ENCODE results near the gene SDCCAG8. TPM values are rescaled to one million over a fixed set of nuclear protein-coding genes. Genes with fewer than 3 reads are reported as not detected.

Gene SDCCAG8
- total and polyA plus RNA-seq, 2 of the 8 experiments (the other 6 are each of a cell fraction or from before 2014, with no cell fraction given), result 15.6 to 21.0 TPM

- Histone ChIP-seq H3K4me2 (ENCODE audit: insufficient read depth in 1 of 2, low read depth in 2 of 2, low read length in 2 of 2) (no peak overlapping the region), H4K8ac (ENCODE audit: extremely low read depth, insufficient read depth, low read length) (no peak overlapping the region), H2BK120ac (replicated peaks; ENCODE audit: low read depth, low read length) (no peak overlapping the region), H4K5ac (ENCODE audit: insufficient read length, low read depth, low read length) (no peak overlapping the region), H2BK5ac (ENCODE audit: low read depth, low read length) (no peak overlapping the region), H3K27ac (ENCODE audit: low read depth, low read length) (no peak overlapping the region), H3K14ac (ENCODE audit: insufficient read length) (no peak overlapping the region), H3K23ac (ENCODE audit: insufficient read length) (no peak overlapping the region), H2BK20ac (ENCODE audit: low read length) (no peak overlapping the region), H4K91ac (replicated peaks; ENCODE audit: insufficient read length, low read length) (no peak overlapping the region), H3K18ac (ENCODE audit: extremely low read depth, low read length) (no peak overlapping the region), H3K27me3 (replicated peaks in 1 of 4; ENCODE audit: control insufficient read depth in 3 of 4, extremely low read depth in 1 of 4, insufficient read depth in 3 of 4, low read length in 3 of 4) (no peaks in the 10 kb centered on the region), H3K79me2 (ENCODE audit: control insufficient read depth in 1 of 2, insufficient read depth in 2 of 2, low read length in 2 of 2) (no peaks in the 10 kb centered on the region), H3K4me1 (replicated peaks in 1 of 4; ENCODE audit: control insufficient read depth in 3 of 4, insufficient read depth in 4 of 4, low read length in 3 of 4) (peaks cover 0 to 10% (median 3%) of the 10 kb centered on the region in 4 experiments; a peak in 2 of 7 replicates), H2AK5ac (ENCODE audit: low read depth, low read length) (no peak overlapping the region), H3K4ac (replicated peaks; ENCODE audit: insufficient read length, low read depth, low read length) (no peak overlapping the region), H2AFZ (ENCODE audit: low read length) (no peak overlapping the region), H4K20me1 (replicated peaks in 1 of 2; ENCODE audit: control insufficient read depth in 1 of 2, insufficient read depth in 2 of 2, low read length in 2 of 2) (no peaks in the 10 kb centered on the region), H3K79me1 (ENCODE audit: low read depth, low read length) (no peaks in the 10 kb centered on the region), H3K23me2 (ENCODE audit: low read depth, low read length) (no peaks in the 10 kb centered on the region), H3K9me3 (ENCODE audit: insufficient read depth in 2 of 2, low read depth in 1 of 2, low read length in 1 of 2) (no peaks in the 10 kb centered on the region), H3K9ac (replicated peaks in 1 of 4; ENCODE audit: extremely low read depth in 1 of 4, low read depth in 3 of 4, low read length in 3 of 4) (no peak overlapping the region), H3K4me3 (ENCODE audit: extremely low read depth in 1 of 4, insufficient read depth in 2 of 4, low read depth in 3 of 4, low read length in 4 of 4) (no peak overlapping the region), H2BK12ac (ENCODE audit: low read depth, low read length) (no peak overlapping the region), H3K56ac (replicated peaks; ENCODE audit: insufficient read length, low read depth, low read length) (no peak overlapping the region), H2BK15ac (ENCODE audit: low read length) (no peak overlapping the region), H3K36me3 (ENCODE audit: control insufficient read depth in 2 of 4, insufficient read depth in 4 of 4, low read length in 3 of 4) (peaks cover 0 to 4% (median 0%) of the 10 kb centered on the region in 4 experiments; a peak in 1 of 8 replicates)
- 82% methylated on average over 2 of the region's 2 CpGs; no CpG with 5 or more reads in 1 of the 2 experiments for WGBS, 2 experiments (ENCODE audit: extremely low coverage in 1 of 2, insufficient coverage in 1 of 2, insufficient read length in 1 of 2, insufficient replicate concordance in 2 of 2, low coverage in 1 of 2, low lambda C conversion rate in 2 of 2, missing lambda C conversion rate in 1 of 2)
- POLR2A ChIA-PET (ENCODE audit: partially characterized antibody), result interaction anchor here (1.1 kb wide), 1 partner anchor 23 kb away, joined by 4 read pairs; no protein-coding TSS in a partner anchor
- CTCF ChIA-PET (ENCODE audit: partially characterized antibody), result no interaction called here
- no peak for FAIRE-seq
- no peak for DNase-seq (ENCODE audit: low read depth in 1 of 2, low spot score in 2 of 2)
- TF ChIP-seq EZH2 (IDR thresholded peaks at IDR 0.05; ENCODE audit: low read depth, low read length, severe bottlenecking) (no peak), FOSL1 (IDR thresholded peaks at IDR 0.05; ENCODE audit: insufficient read depth, low read depth, low read length) (no peak), POLR2A (IDR thresholded peaks at IDR 0.05; ENCODE audit: control extremely low read depth in 1 of 2, low read depth in 2 of 2, low read length in 2 of 2) (no peak), RAD21 (IDR thresholded peaks at IDR 0.05 in 1 of 2, conservative IDR thresholded peaks at IDR 0.05 in 1 of 2; ENCODE audit: low read depth in 2 of 2, low read length in 2 of 2) (no peak), MAFK (IDR thresholded peaks at IDR 0.05; ENCODE audit: low read depth, low read length) (no peak)
Measured at GRCh38 chr1:243273945-243274344, 18.1 kb downstream of the SDCCAG8 start.

Data from H1 (cell line).